Hematopoietic multipotent progenitor cell treated with erythropoietin and hydrocortisone succinate and interleukin-3 and kit ligand, for 8 days (in vitro differentiated cells): ENCODE data around the gene TP63.

Experiments used
- DNase-seq: peaks from one replicate; pipeline ENCODE4 v3.0.0-alpha.2; 2015

The TP63 gene

DNA sequence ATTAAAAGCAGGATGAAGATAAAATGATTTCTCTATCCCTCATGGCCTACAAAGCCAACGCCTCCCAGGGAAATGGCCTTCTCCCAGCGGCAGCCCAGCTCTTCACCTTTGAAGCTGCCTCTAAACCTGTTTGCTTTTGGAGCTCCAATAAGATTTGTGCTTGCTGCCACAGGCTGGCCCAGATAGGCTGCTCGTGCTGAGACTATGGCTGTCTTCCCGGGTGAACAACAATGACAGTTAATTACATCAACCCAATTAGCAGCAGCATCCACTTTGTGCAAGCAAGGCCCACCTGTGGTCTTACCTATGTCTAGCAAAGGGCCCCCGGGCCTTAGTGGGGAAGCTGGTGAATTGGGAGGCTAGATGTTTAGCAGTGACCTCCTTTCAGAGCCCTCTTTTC lies 309.9 kb downstream of the TP63 start:
- no peak for DNase-seq

DNA sequence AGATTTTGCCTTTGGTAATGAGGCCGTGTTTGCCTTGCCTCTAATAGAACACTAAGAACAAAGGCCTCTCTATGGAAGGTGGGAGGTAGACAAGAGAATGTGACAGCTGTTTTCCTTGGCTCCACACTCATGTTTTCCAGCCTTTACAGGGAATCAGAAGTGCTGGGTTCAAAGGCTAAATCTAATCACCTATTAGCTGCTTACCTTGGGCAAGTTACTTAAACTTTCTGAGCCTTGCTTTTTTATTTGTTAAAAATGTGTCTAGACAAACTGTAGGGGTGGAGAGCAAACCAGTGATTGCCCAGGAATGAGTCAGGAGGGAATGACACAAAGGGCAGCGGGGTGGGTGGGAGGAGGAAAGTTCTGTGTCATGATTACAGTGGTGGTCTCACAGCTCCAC lies 310.5 kb downstream of the TP63 start:
- DNase-seq: no peak

DNA sequence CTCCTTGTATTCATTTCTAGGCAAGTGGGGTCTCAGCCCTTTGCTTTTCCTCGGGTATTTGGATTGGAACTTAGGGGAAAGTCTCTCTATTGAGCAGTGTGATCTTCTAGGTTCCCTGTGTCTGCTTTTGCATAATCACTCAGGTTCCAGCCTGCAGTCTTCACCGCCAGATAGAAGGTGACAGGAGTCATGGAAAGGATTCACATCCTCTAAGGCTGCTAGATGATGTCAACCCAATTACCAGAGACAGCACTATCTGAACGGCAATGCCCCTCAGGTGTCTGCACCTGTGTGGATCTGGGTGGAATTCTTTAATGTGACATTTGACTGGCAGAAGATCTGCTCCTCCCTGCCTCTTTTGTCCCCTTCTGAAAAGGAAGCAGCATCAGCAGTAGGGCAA lies 311.8 kb downstream of the TP63 start:
- no peak for DNase-seq

DNA sequence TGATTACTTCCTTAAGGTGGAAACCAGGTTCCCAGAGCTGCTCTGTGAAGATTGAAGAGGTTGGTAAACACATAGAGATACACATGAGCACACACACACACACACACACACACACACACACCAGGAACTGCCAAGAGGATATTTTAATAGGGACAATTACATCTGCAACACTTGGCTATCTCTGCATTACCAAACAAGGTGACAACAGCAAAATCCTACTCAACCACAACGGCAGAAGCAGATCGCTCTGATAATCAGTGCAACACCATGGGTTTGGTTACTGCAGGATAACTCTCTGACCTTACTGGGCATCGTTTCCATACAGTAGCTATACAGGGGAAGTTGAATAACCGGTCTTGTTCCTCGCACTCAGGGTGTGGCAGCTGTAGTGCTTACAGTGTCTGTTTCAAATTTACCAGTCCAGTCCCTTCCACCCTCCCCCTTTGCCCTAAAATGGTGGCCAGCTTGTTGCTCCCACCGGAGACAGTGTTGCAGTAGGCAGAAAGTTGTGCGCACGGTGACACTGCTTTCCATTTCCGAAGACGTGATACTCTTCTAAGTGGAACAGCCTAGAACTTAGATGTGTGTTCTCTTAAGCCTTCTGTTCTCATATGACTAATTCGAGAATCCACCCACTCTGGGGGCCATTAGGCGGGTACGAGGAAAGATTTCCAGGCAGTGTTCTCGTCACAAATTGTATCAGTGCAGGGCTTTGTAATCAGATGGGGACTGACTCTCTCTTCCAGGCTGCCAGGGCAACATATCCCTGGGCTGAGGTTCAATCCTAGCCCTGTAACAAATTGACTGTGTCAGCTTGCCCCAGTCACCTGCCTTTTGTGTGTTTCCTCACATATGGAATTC lies 313.3 kb downstream of the TP63 start:
- DNase-seq: no peak

DNA sequence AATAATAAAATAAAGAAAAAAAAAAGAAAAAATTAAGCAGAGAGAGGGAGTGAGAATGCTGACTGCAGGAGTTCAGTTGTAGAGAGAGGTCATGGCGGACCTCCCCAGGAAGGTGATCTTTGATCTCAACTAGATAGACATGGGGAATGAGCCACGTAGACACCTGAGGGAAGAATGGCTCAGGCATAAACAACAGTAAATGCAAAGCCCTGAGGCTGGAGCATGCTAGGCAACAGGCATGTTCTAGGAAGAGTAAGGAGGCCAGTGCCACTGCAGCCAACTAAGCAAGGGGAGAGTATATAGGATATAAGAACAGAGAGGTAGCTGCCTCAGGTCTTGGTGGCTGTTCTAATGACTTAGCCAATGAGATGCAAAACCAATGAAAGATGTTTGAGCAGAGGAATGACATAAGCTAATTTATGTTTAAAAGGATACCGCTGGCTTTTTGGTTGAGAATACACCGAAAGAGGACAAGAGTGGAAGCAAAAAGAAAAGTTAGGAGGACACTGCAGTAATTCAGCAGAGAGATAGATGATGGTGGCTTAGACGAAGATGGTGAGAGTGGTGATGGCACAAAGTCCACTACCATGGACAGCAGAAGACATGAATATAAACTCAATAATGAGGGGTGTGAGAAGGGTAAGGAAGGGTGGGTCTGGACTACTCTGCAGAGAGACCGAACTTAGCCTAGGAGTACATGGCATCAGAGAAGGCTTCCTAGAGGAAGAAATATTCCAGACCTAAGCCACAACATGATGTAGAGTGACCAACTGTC lies 314.9 kb downstream of the TP63 start:
- DNase-seq: no peak
